H1 (cell line): ENCODE data around the gene DNAJB6. TPM values are rescaled to one million over a fixed set of nuclear protein-coding genes. Genes with fewer than 3 reads are reported as not detected.

Source experiments
- GABPA ChIP-seq: IDR thresholded peaks from 2 replicates; pipeline ENCODE4 v1.6.1; 2011; ENCODE audit warnings: mild to moderate bottlenecking, low read length, moderate library complexity, borderline replicate concordance; ENCODE audit not compliant: insufficient read depth
- JUND ChIP-seq: IDR thresholded peaks from 2 replicates; pipeline ENCODE4 v1.6.1; 2011; ENCODE audit warnings: mild to moderate bottlenecking, improper control_type of control experiment, low read length
- polyA plus RNA-seq, 7 experiments: library from polyadenylated mRNA; depleted of rRNA in 3 of 7; stranded (reverse) in 5 of 7; unstranded in 2 of 7; fragments of >200 nt in 5 of 7; fragments of 200-250 nt in 2 of 7; gene quantifications; 1 replicate in 5 of 7; 2 replicates in 1 of 7; 4 replicates in 1 of 7; pipeline versions ENCODE4 v1.2.1 to v1.2.3, GENCODE V29; 2011 to 2013; ENCODE audit warnings: missing spikeins in 2 of 7, mixed read lengths in 2 of 7
- total RNA-seq: library from RNA; stranded (reverse); fragmentation: NEBNext Ultra II Directional; extraction: Animal tissue kit (Norgen Biotek cat#: 25700); gene quantifications from 2 replicates; pipeline ENCODE4 v1.2.1, GENCODE V29; 2021

Gene DNAJB6
- total and polyA plus RNA-seq, 2 of the 8 experiments (the other 6 are each of a cell fraction or from before 2014, with no cell fraction given), result 166 to 295 TPM

DNA sequence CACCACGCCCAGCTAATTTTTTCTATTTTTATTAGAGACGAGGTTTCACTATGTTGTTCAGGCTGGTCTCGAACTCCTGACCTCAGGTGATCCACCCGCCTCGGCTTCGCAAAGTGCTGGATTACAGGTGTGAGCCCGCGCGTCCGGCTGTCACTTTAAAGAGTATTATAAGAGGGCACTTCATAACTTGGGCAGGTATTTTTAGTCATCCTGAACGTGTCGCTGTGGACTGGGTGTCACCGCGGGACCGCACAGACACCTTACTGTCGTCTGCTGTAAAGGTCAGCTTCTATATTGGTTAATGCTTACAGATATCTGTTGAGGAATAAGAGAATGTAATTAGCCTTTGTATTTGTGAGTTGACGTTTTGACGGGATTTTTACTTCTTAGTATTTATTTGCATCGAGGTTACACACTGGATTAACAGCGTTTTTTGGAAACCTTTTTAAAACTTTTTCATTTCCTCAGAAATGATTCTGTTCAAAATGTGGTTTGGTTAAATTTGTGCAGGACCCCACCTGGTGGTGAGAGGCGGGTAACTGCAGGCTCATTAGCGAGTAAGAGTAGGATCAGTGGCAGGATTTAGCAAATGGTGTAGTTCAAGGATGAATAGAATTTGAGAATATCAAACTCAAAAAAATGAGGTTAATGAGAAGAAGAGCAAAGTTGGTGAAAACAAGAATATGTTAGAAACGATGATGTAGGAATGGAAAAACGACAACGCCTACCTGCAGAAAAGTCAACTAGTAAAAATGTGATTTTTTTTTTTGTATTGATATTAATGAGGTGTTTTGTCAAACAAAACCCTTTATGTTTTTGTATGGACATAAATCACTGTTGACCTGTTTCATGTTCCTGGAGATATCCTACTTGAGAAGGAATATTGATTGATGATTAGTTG is 3.2 kb downstream of the DNAJB6 start (continued):
- 0 out of 2 replicates have a peak, but pooled peaks have one; percentile 36 for TF ChIP-seq GABPA
- TF ChIP-seq JUND, result 0 out of 2 replicates have a peak, but pooled peaks have one; percentile 10
